Measurements from ENCODE around the gene NFE2L1.
"Not testable (repeated sequence)": the region's sequence is repeated elsewhere in the genome, so short reads cannot be mapped to it uniquely, and the experiment has no call there.

The NFE2L1 gene

DNA sequence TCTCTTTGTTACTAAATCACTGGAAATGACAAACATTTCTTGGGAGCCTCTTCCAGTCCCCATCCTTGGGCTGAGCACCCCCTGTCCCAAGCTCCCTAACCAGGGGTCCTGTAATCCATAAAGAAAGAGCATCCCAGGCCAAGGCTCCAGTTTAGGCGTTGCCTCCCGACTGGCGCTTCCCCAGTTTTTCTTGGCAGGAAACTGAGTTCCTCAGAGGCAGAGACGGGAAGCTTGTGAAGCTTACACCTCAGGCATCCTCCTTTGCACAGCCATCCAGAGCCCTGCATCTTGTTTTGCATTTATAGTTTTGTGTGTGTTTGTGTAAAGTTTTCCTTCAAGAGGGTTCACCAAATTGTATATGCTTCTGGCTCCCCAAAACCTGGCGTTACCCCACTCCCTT, 17.6 kb upstream of the NFE2L1 start:
- no peak for TF ChIP-seq ZFX (IDR thresholded peaks at IDR 0.05; ENCODE audit: borderline replicate concordance)
- TF ChIP-seq, protein P1, sequence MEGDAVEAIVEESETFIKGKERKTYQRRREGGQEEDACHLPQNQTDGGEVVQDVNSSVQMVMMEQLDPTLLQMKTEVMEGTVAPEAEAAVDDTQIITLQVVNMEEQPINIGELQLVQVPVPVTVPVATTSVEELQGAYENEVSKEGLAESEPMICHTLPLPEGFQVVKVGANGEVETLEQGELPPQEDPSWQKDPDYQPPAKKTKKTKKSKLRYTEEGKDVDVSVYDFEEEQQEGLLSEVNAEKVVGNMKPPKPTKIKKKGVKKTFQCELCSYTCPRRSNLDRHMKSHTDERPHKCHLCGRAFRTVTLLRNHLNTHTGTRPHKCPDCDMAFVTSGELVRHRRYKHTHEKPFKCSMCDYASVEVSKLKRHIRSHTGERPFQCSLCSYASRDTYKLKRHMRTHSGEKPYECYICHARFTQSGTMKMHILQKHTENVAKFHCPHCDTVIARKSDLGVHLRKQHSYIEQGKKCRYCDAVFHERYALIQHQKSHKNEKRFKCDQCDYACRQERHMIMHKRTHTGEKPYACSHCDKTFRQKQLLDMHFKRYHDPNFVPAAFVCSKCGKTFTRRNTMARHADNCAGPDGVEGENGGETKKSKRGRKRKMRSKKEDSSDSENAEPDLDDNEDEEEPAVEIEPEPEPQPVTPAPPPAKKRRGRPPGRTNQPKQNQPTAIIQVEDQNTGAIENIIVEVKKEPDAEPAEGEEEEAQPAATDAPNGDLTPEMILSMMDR (IDR thresholded peaks at IDR 0.05), result no peak
- no peak overlapping the region for H3K27ac ChIP-seq

DNA sequence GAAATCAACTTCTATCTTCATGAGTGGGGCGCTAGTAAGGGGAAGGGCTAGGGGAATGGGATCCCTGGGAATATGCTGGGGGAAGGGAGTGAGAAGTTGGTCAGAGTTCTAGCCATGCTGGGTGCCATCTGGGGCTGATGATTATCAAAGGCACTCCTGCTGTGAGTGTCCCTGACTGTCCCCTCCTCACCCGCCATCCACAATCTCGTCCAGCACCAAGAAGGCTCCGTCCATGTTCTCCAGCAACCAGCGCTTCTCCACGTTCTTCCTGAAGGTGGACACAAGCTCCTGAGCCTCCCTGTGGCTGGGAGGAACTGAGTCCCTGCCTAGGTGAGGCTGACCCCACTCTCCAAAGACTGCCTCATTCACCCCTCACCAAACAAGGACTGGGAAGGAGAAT, 16.2 kb upstream of the NFE2L1 start:
- H3K27ac ChIP-seq, result no peak overlapping the region
- TF ChIP-seq, protein P1 (IDR thresholded peaks at IDR 0.05), result no peak

DNA sequence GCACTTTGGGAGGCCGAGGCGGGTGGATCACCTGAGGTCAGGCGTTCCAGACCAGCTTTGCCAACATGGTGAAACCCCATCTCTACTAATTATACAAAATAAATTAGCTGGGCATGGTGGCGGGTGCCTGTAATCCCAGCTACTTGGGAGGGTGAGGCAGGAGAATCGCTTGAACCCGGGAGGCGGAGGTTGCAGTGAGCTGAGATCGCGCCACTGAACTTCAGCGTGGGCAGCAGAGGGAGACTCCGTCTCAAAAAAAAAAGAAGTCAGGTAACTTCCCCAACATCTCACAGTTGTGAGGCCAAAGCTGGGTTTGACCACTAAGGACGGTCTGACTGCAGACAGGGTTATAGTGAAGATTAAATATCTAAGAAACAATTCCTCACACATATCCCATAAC, 13.4 kb upstream of the NFE2L1 start:
- not testable (repeated sequence) for H3K27ac ChIP-seq

DNA sequence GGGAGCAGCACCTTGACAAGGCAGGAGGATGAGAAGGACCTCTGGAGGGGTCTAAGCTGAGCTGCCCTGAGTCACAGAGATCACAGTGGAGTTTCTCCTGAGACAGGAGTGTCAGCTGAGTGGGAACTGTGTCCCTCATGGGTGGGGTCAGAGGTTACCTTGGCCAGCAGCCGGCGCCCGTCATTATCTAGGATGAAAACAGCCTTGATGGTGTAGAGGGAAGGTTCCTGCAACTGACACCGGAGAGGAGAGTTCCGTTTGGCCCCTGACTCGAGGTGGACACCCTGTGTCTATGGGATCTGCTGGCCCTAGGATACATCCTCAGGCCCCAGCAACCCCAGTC, 11.5 kb upstream of the NFE2L1 start:
- no peak overlapping the region for H3K27ac ChIP-seq
- TF ChIP-seq, protein P1 (IDR thresholded peaks at IDR 0.05), result no peak

DNA sequence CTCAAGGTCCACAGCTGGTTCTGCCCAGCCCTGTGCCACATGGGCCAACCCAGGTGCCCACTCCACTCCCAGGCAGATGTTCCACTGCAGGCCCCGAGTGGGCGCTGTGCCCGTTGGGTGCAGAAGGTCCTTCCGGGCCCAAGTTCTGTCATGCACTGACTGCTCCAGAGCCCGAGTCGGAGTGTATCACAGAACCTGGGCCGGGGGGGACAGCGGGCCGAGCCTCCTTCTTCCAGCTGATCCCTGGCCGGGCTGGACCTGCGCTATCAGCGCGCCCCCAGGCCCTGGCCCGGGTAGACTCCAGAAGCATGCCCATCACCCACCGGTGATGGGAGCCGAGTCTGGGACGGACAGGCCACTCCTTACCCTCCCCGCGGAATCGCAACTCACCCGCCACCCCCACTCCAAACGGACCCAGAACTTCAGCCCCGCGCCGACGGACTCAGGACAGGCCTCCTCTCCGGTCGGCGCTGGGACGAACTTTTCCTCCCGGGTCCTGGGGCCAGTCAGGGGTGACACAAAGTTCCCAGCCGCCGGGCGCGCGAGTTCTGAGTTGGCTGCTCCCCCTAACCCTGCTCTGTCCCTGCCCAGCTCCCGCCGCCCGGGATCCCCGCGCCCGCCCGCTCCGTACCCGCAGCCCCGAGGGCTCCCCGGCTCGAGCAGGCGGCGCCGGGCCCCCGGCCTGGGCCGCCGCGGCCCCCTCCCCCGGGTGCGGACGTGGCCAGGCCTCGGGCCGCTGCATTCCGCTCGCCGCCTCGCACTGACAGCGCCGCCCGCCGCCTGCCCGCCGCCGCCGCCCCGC, 10.9 kb upstream of the NFE2L1 start, which contains the start of gene COPZ2:
TSS of gene COPZ2 (minus strand) at position 762 of the 802 bp plus-strand sequence. CDS start at position 742, 20 bp downstream.
- H3K27ac ChIP-seq, result no peak within 1 kb of the TSS
- TF ChIP-seq, protein P1 (IDR thresholded peaks at IDR 0.05), result peak; percentile 48
- TF ChIP-seq ZFX (IDR thresholded peaks at IDR 0.05; ENCODE audit: borderline replicate concordance), result no peak

DNA sequence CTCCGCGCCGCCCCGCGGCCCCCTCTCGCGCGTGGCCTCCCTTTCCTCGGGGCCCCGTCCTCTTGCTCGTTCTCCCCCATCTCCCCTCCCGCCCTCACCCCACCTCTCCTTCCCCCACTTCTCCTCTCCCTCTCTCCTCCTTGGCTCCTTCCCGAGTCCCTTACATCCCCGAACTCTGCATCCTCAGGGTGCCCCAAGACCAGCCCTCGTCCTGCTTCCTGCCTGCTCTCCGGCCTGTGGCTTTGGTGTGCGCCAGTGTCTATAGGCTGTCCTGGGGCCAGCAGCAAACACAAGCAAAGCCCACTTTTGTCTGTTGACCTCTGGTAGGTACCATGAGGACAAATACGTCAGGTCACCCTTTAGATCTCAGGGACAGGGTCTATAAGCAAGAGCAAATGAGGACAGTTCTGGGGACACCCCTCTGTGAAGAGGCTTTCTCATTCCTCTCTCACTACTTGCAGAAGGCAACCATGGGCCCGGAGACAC, 10.3 kb upstream of the NFE2L1 start:
- H3K27ac ChIP-seq, result no peak overlapping the region
- TF ChIP-seq, protein P1 (IDR thresholded peaks at IDR 0.05), result no peak
- TF ChIP-seq ZFX (IDR thresholded peaks at IDR 0.05; ENCODE audit: borderline replicate concordance), result no peak

DNA sequence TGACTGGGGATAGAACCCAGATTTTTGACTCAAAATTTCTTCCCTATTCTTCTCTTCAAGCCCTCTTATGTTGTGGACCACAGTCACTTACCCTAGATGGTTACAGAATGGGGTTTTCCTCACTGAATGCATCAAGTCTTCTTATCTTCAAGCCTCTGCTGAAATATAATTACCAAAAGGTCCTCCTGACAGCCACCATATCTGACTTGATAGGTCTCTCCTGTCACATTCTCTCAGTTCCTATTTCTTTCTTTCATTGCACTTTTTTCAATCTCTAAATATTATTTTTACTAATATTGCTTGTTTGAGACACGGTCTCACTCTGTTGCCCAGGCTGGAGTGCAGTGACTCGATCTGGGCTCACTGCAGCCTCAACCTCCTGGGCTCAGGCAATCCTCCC, 9.5 kb upstream of the NFE2L1 start:
- no peak overlapping the region for H3K27ac ChIP-seq
- TF ChIP-seq, protein P1 (IDR thresholded peaks at IDR 0.05), result no peak
- no peak for TF ChIP-seq ZFX (IDR thresholded peaks at IDR 0.05; ENCODE audit: borderline replicate concordance)

DNA sequence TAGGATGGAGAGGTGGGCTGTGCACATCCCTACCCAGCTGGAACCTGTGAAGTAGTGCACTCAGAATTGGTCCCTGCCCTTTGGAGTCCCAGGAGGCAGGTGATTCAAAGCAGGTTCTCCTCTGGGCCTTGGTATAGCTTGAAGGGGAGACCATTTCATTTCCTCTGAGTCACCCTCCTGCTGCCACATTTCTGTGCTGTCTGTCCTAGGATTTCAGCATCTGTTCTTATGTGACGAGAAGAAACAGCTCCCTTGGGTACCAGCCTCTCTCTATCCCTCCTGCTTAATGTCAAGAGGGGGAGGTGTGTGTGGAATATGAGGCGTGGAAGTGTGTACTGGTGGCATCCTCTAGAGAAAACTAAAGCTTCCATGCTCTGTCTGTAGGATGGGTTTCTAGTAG, 5.0 kb upstream of the NFE2L1 start:
- TF ChIP-seq, protein P1 (IDR thresholded peaks at IDR 0.05), result no peak
- TF ChIP-seq ZFX (IDR thresholded peaks at IDR 0.05; ENCODE audit: borderline replicate concordance), result no peak
- H3K27ac ChIP-seq, result no peak overlapping the region

Data from 22Rv1 (cell line).